Upper lobe of left lung (tissue), 6 donors: ENCODE results near the gene SDS. TPM values are rescaled to one million over a fixed set of nuclear protein-coding genes. Genes with fewer than 3 reads are reported as not detected.

Experiments used
- ATAC-seq, 2 donors: fragments of 200-7000 bp; cut with Tn5 transposase; one replicate each; pipeline ENCODE4 v1.9.1; 2022; ENCODE audit warnings: mild to moderate bottlenecking in 2 of 2, moderate library complexity in 2 of 2; ENCODE audit not compliant: low FRiP score in 2 of 2
- DNase-seq, 2 donors: peaks; one replicate each; pipeline ENCODE4 v3.0.0-alpha.2; 2019 to 2020
- H3K27ac ChIP-seq, 4 donors: fragments of 200-600 bp; sonication (generic); one replicate each; pipeline ENCODE4 v1.5.1; 2016 to 2019
- H3K27me3 ChIP-seq, 4 donors: fragments of 200-600 bp; sonication (generic); one replicate each; pipeline ENCODE4 v1.5.1; 2017 to 2019
- H3K36me3 ChIP-seq, 4 donors: fragments of 200-600 bp; sonication (generic); one replicate each; pipeline ENCODE4 v1.5.1; 2016 to 2019
- H3K4me1 ChIP-seq, 4 donors: fragments of 200-600 bp; sonication (generic); one replicate each; pipeline ENCODE4 v1.5.1; 2018 to 2019
- H3K4me3 ChIP-seq, 4 donors: fragments of 200-600 bp; sonication (generic); one replicate each; pipeline ENCODE4 v1.5.1; 2017 to 2019; ENCODE audit warnings: mild to moderate bottlenecking in 2 of 4, moderate library complexity in 1 of 4
- H3K9me3 ChIP-seq, 4 donors: fragments of 200-600 bp; sonication (generic); one replicate each; pipeline ENCODE4 v1.5.1; 2018 to 2019
- CTCF ChIP-seq, 6 experiments: fragments of 450-650 bp in 4 of 6; fragments of 200-600 bp in 2 of 6; sonication (generic) in 2 of 6; IDR thresholded peaks; one replicate each; pipeline ENCODE4 v1.5.1; 2016 to 2019; ENCODE audit warnings: antibody characterized with exemption in 6 of 6
- EP300 ChIP-seq, 4 donors: sonication (generic); formaldehyde crosslinking; IDR thresholded peaks; one replicate each; pipeline ENCODE4 v1.5.1; 2017; ENCODE audit warnings: antibody characterized with exemption in 4 of 4, control low read depth in 2 of 4
- POLR2A ChIP-seq, 4 donors: fragments of 450-650 bp; IDR thresholded peaks; one replicate each; pipeline ENCODE4 v1.5.1; 2016 to 2017; ENCODE audit warnings: antibody characterized with exemption in 4 of 4, mild to moderate bottlenecking in 2 of 4
- POLR2AphosphoS5 ChIP-seq, 2 donors: sonication (generic); formaldehyde crosslinking; IDR thresholded peaks; one replicate each; pipeline ENCODE4 v1.5.1; 2017; ENCODE audit warnings: antibody characterized with exemption in 2 of 2
- WGBS, 2 donors: methylation state at CpG; one replicate each; pipeline ENCODE4 v1.1.5; 2017 to 2018; 5-methylcytosine and 5-hydroxymethylcytosine counted together
- total RNA-seq, 6 donors: library from RNA; depleted of rRNA in 4 of 6; stranded (reverse); fragments of >200 nt in 4 of 6; gene quantifications; one replicate each; pipeline versions ENCODE4 v1.1.0 to v1.2.1, GENCODE V29; 2016 to 2021
- donor health status: DM: no; HTN: no; CAD: no; lungs with moderate emphysema.
- donor health status: DM: no; HTN: yes; CAD: no; lungs with severe emphysema.

SDS gene
- total RNA-seq, 6 donors from 2014 or later: 1.00 to 4.0 (median 2.4) TPM

GRCh38 chr12:113422886-113423669 is 19.4 kb upstream of the SDS start:
- no peak for TF ChIP-seq POLR2AphosphoS5 (IDR thresholded peaks at IDR 0.05)
- no peak for TF ChIP-seq CTCF (IDR thresholded peaks at IDR 0.05)
- no peak for TF ChIP-seq POLR2A (IDR thresholded peaks at IDR 0.05)
- no peak for TF ChIP-seq EP300 (IDR thresholded peaks at IDR 0.05)
- DNase-seq: no peak
- H3K4me1 ChIP-seq: peaks cover 5 to 22% (median 11%) of the 10 kb centered on the region in 4 donors
- H3K27me3 ChIP-seq: no peaks in the 10 kb centered on the region
- WGBS, 2 donors: 82 to 83% methylated on average over 5 to 6 of the region's 6 CpGs
- H3K9me3 ChIP-seq: no peaks in the 10 kb centered on the region
- no peak for ATAC-seq
- no peaks in the 10 kb centered on the region for H3K36me3 ChIP-seq
- peak overlapping the region; percentile 13 to 82 (median 68) for H3K27ac ChIP-seq
- H3K4me3 ChIP-seq: peak overlapping the region in 3 of 4 donors; percentile 39 to 59 (median 49)

- Histone ChIP-seq H3K4me3 (peak within 1 kb of the TSS; percentile 14 to 59 (median 44)), H3K4me1 (peaks cover 5 to 22% (median 11%) of the 10 kb centered on the region in 4 donors), H3K27ac (peak within 1 kb of the TSS; percentile 13 to 82 (median 68)), H3K9me3 (no peaks in the 10 kb centered on the region), H3K36me3 (no peaks in the 10 kb centered on the region), H3K27me3 (no peaks in the 10 kb centered on the region)
- DNase-seq: peak in 1 of 2 donors; percentile 83
- TF ChIP-seq EP300 (IDR thresholded peaks at IDR 0.05): peak in 1 of 4 donors; percentile 46
- TF ChIP-seq CTCF (IDR thresholded peaks at IDR 0.05): no peak
- TF ChIP-seq POLR2A (IDR thresholded peaks at IDR 0.05): peak in 1 of 4 donors; percentile 76
- peak; percentile 28 to 31 for TF ChIP-seq POLR2AphosphoS5 (IDR thresholded peaks at IDR 0.05)
- WGBS, 2 donors: 12 to 17% methylated on average over 6 to 13 of the region's 13 CpGs
- ATAC-seq: peak; percentile 78 to 94
Observed at GRCh38 chr12:113422030-113422885, 18.6 kb upstream of the SDS start, which contains the start of gene SDSL. Gene SDSL (plus strand): TSS chr12:113422380. CDS start chr12:113427983, 5,603 bp downstream.

GRCh38 chr12:113420996-113421595 is 17.4 kb upstream of the SDS start:
- Histone ChIP-seq H3K27ac (no peak overlapping the region), H3K36me3 (no peaks in the 10 kb centered on the region), H3K27me3 (no peaks in the 10 kb centered on the region), H3K4me3 (no peak overlapping the region), H3K4me1 (peaks cover 5 to 22% (median 11%) of the 10 kb centered on the region in 4 donors), H3K9me3 (no peaks in the 10 kb centered on the region)
- WGBS, 2 donors: 57 to 60% methylated on average over 1 to 2 of the region's 2 CpGs
- DNase-seq: no peak
- ATAC-seq: no peak
- TF ChIP-seq CTCF (IDR thresholded peaks at IDR 0.05): no peak
- no peak for TF ChIP-seq EP300 (IDR thresholded peaks at IDR 0.05)
- TF ChIP-seq POLR2A (IDR thresholded peaks at IDR 0.05): no peak
- no peak for TF ChIP-seq POLR2AphosphoS5 (IDR thresholded peaks at IDR 0.05)

GRCh38 chr12:113418213-113418879 is 14.7 kb upstream of the SDS start:
- no peaks in the 10 kb centered on the region for H3K27me3 ChIP-seq
- TF ChIP-seq POLR2A (IDR thresholded peaks at IDR 0.05) (peak in 1 of 4 donors; percentile 47), CTCF (IDR thresholded peaks at IDR 0.05) (no peak), EP300 (IDR thresholded peaks at IDR 0.05) (peak in 2 of 4 donors; percentile 62 to 82), POLR2AphosphoS5 (IDR thresholded peaks at IDR 0.05) (peak in 1 of 2 donors; percentile 79)
- H3K4me1 ChIP-seq: peaks cover 5 to 20% (median 11%) of the 10 kb centered on the region in 4 donors
- DNase-seq: peak in 1 of 2 donors; percentile 50
- no peaks in the 10 kb centered on the region for H3K36me3 ChIP-seq
- no peak overlapping the region for H3K4me3 ChIP-seq
- peak in 1 of 2 donors; percentile 25 for ATAC-seq
- 38% methylated on average over 13 of the region's 13 CpGs for whole genome bisulfite sequencing, 2 donors
- H3K9me3 ChIP-seq: no peaks in the 10 kb centered on the region
- peak overlapping the region in 1 of 4 donors; percentile 57 for H3K27ac ChIP-seq
